Subcutaneous abdominal adipose tissue (tissue), 5 donors: Measurements from ENCODE around the gene TNFSF8.
A peak's percentile ranks its signal among the peaks of the same experiment; 100 is the strongest.

Source experiments
- H3K27ac ChIP-seq: one replicate; pipeline ENCODE4 v1.7.0; 2013; ENCODE audit warnings: low read depth, mild to moderate bottlenecking, inconsistent platforms, low read length, moderate library complexity
- H3K27me3 ChIP-seq, 5 donors: one replicate each; pipeline ENCODE4 v1.7.0; 2013; ENCODE audit warnings: low read length in 5 of 5, inconsistent platforms in 1 of 5; ENCODE audit not compliant: control insufficient read depth in 5 of 5, insufficient read depth in 4 of 5
- H3K36me3 ChIP-seq, 5 donors: one replicate each; pipeline ENCODE4 v1.7.0; 2013; ENCODE audit warnings: low read length in 5 of 5; ENCODE audit not compliant: control insufficient read depth in 5 of 5, insufficient read depth in 5 of 5
- H3K4me1 ChIP-seq, 5 donors: one replicate each; pipeline ENCODE4 v1.7.0; 2013; ENCODE audit warnings: low read length in 5 of 5, mild to moderate bottlenecking in 3 of 5, moderate library complexity in 1 of 5; ENCODE audit not compliant: control insufficient read depth in 5 of 5, insufficient read depth in 5 of 5
- H3K4me3 ChIP-seq, 5 donors: one replicate each; pipeline ENCODE4 v1.7.0; 2013; ENCODE audit warnings: low read length in 5 of 5, low read depth in 1 of 5
- H3K9ac ChIP-seq, 5 donors: one replicate each; pipeline ENCODE4 v1.7.0; 2013; ENCODE audit warnings: low read length in 5 of 5, mild to moderate bottlenecking in 4 of 5, moderate library complexity in 3 of 5
- H3K9me3 ChIP-seq, 5 donors: one replicate each; pipeline ENCODE4 v1.7.0; 2013; ENCODE audit warnings: low read length in 5 of 5; ENCODE audit not compliant: control insufficient read depth in 5 of 5
- donor health status: healthy.
- donor health status: healthy.
- donor health status: healthy.
- donor health status: healthy.
- donor health status: healthy.

The TNFSF8 gene

DNA sequence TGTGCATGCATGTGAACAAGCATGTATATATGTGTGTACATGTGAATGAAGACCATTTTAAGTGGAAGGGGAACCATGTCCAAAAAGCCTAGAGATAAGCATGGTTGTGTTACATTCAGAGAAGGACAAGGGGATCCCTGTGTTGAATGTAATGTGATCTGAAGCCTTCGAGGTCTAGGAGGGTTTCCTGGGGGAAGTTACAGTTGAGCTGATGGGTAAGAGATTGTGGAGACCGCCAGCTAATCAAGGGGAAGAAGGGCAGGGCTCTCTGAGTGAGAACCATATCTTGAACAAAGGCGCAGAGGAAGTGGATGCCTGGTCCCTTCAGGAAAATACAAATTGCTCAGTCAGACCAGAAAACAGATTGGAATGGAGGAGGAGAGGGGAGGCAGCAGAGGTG, 79.1 kb downstream of the TNFSF8 start:
- Histone ChIP-seq H3K4me3 (no peak overlapping the region), H3K27me3 (no peaks in the 10 kb centered on the region), H3K4me1 (peaks cover 0 to 39% (median 18%) of the 10 kb centered on the region in 5 donors), H3K9ac (no peak overlapping the region), H3K27ac (peak overlapping the region; percentile 70), H3K9me3 (no peaks in the 10 kb centered on the region), H3K36me3 (no peaks in the 10 kb centered on the region)
